M059J (cell line): ENCODE results near the gene CELA2A. TPM values are rescaled to one million over a fixed set of nuclear protein-coding genes. Genes with fewer than 3 reads are reported as not detected.
A peak's percentile ranks its signal among the peaks of the same experiment; 100 is the strongest.
"Not testable (repeated sequence)": the region's sequence is repeated elsewhere in the genome, so short reads cannot be mapped to it uniquely, and the experiment has no call there.

Source experiments
- DNase-seq: peaks from one replicate; pipeline ENCODE4 v3.0.0-alpha.2; 2012; ENCODE audit warnings: low read depth
- total RNA-seq: library from RNA; depleted of rRNA; stranded (reverse); fragments of >200 nt; shearing (Covaris generic); gene quantifications from 2 replicates; pipeline ENCODE4 v1.2.3, GENCODE V29; 2014

Gene CELA2A
- total RNA-seq, 1 experiment from 2014 or later = not detected

DNA sequence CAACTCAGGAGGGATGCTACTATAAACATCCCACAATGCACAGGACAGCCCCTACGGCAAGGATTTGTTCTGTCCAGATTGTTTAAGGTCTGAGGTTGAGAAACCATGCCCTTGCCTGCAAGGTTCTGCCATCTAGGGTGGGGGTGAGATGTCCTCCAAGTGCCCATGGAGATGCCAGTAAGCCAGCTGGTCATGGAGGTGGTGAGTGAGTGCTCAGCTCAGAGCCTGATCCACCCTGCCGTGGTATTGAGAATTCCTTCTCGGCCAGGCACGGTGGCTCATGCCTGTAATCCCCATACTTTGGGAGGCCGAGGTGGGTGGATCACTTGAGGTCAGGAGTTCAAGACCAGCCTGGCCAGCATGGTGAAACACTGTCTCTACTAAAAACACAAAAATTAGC is 31.6 kb upstream of the CELA2A start:
- DNase-seq = no peak

DNA sequence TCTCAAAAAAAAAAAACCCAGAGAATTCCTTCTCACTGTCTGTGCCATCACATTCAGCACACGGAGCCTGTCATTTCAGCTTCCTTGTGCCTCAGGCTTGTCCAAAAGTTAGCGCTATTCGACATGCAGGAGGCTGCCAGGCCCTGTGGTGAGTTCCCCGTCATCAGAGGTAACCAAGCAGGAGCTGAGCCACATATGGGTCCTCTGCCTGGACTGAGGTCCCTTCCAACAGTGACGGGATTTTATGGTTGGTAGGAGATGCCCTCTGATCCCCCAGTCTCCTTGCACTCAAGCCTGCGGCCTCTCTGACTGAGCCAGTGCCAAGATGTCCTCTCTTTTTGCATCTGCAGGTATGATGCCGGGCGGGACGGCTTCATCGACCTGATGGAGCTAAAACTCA is 31.0 kb upstream of the CELA2A start:
- DNase-seq = no peak

DNA sequence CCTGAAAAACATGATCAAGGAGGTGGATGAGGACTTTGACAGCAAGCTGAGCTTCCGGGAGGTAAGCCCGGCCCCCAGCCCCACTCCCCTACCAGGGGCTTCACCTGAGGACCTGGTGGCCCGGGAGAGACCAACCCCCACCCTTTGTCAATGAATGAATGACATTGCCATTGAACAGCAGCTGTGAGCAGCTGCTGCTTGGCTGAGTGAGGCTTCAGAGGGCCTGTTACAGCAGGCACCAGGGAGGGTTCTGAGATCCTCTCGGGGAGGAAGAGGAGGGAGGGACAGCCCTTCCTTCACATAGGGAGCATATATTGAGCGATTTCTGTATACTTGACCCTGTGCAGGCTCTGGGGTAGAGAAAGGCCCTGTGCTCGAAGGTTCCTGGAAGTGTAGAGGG is 30.6 kb upstream of the CELA2A start:
- DNase-seq = no peak

DNA sequence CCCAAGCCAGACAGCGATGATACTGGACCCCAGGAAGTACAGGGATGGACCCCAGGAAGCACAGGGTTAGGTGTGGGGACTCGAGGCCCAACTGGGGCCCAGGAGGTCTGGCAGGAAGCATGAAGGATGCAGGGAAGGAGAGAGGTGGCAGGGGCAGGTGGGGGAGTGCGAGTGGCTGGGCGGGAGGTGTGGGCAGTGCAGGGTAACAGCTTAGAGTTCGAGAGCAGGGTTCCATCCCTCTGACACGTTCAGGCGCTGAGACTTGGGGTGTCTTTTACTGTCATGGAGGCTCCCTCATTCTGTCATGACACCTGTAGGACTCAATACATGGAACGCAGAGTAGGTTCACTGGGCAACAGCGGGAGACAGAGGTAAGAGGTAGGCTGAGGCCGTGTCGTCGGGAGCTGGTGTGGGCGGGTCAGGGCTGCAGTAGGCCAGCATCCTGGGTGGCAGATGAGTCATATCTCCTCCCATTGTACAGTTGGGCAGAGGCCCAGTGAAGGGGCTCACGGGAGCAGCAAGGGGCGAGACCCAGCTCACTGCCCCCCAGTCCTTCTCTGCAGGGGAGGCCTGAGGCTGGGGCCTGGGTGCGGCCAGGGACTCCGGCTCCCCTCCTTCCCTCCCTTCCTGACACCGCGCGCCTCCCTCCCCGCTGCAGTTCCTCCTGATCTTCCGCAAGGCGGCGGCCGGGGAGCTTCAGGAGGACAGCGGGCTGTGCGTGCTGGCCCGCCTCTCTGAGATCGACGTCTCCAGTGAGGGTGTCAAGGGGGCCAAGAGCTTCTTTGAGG is 29.8 kb upstream of the CELA2A start:
- DNase-seq = peak; percentile 43

DNA sequence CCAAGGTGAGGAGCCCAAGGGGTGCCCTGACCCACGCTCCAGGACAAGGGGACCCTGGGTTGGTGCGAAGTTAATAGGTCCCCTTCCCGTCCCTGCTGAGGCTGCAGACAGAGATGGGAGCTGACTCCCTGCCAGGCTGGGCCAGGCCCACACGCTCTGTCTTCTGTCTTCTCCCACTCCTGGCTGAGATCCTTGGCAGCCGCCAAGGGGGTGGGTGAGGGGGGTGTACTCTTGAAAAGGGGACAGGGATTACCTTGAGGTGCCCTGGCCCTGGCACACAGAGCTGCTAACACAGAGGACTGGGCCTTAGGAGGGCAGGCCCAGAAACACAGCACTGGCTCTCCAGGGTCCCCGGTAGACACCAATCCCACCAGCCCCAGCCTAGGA is 29.3 kb upstream of the CELA2A start:
- DNase-seq = no peak

DNA sequence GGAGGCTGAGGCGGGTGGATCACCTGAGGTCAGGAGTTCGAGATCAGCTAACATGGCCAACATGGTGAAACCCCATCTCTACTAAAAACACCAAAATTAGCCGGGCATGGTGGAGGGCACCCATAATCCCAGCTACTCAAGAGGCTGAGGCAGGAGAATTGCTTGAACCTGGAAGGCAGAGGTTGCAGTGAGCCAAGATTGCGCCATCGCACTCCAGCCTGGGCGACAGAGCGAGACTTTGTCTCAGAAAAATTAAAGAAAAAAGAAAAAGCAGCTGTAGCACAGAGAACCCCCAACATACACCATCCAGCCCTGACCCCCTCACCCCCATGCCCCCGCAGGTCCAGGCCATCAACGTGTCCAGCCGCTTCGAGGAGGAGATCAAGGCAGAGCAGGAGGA is 28.3 kb upstream of the CELA2A start:
- DNase-seq = not testable (repeated sequence)

DNA sequence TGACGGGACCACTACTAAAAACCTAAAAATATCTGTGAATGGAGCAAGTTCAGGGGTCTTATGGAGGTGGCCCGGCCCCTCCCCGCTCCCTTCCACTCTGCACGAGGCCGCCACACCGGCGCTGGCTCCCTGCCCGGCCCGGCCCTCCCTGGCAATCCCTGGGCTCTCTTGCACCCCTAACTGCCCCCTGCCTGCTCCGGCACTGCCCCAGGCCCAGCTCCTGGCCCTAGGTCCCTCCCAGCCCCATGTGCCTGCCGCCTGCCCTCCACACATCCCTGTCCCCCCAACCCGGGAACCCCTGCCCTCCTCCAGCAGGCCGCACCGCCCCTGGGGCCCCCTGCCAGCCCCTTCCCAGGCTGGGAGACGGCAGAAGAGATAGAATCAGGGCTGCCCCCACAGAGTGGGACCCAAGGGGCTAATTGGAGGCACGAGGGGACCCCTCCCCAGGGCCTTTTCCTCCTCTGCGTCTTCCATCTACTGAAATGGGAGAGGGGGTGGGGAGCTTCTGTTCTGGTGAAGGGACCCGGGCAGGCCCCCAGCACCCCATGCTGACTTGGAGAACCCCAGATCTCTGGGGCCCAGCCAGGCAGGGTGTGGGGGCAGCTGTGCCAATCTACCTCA is 27.6 kb upstream of the CELA2A start:
- DNase-seq = no peak

DNA sequence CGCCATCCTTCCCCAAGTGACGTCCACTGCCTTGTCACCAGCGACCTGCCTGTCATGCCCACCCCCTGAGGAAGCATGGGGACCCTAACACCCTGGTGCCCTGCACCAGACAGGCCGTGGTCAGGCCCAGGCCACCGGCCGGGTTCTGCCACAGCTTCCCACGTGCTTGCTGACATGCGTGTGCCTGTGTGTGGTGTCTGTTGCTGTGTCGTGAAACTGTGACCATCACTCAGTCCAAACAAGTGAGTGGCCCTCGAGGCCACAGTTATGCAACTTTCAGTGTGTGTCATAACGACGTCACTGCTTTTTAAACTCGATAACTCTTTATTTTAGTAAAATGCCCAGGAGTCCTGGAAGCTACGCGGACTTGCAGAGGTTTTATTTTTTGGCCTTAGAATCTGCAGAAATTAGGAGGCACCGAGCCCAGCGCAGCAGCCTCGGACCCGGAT is 26.8 kb upstream of the CELA2A start:
- DNase-seq = peak; percentile 83

DNA sequence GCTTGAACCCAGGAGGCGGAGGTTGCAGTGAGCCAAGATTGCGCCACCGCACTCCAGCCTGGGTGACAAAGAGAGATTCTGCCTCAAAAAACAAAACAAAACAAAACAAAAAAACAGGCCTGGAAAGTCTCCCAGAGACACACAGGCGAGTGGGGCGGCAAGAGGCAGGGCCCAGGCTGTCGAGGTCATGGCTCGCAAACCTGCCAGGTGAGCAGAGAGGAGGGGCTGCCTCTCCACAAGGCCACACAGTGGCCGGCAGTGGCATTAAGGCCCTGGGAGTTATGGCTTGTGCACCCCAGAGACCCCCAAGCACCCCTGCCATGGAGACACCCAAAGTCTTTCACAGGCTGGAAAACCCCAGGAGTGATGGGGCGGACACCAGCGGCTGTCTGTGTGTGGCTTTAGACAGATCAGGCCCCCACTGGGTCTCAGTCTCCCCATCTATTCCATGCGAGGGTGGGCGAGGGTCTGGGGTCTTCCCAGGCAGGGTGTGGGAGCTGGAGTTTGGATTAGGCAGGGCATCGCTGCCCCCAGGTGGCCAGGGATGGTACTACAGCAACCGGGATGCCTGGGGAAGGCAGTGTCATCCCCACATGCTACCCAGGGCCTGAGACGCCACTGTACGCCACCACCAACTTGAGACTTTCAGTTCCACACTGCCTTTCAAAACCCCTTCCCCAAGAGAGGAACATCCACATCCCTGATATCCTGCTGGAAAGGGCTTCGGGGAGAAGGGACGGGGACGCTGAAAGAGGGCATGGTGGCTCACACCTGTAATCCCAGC is 25.6 kb upstream of the CELA2A start:
- DNase-seq = no peak

DNA sequence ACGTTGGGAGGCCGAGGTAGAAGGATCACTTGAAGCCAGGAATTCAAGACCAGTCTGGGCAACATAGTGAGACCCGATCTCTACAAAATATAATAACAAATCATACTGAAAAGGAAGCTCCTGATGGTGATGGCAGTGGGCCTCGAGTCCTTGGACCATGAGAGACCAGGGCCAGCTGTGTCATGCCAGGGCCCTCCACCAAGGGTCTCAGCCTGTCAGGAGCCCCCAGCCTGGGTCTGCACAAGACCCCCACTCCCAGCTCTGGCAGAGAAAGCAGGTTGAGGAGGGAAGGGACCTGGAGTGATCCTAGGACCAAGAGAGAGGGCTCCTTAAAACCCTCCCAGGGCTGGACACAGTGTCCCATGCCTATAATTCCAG is 25.0 kb upstream of the CELA2A start:
- DNase-seq = no peak

DNA sequence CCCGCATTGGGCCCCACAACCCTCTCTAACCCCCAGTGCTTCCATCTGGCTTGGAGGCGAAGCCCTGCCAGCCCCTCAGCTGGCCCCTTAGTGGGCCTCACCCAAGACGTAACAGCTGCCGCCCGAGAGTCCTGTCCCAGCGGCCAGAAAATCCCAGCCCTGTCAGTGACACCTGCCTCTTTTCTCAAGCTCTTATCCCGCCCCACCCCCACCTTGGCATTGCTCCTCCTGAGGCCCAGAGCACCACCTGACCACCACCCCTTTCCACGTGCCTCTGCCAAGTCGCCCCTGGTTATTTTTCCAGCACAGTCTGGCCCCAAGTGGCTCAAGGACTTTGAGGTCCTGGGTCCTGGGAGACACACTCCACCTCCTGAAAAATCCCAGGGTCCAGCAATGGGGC is 24.2 kb upstream of the CELA2A start:
- no peak for DNase-seq

DNA sequence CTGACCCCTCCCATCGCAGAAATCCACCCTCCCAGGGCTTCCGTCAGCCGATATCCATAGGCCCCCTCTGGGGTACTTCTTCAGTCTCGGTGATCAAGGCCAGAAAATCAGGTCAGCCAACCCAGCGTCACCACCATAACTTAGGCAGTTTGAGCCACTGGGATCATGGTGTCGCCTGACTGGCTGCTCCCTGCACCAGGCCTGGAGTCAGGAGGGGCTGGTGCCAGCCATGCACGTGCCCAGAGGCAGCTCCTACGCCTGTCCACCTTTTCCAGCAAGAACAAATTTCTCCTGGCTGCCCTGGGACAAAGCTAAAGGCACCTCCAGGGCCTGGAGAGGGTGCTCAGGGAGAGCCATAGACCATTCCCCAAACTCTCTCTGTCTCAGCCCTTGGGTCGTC is 23.1 kb upstream of the CELA2A start:
- DNase-seq = no peak

DNA sequence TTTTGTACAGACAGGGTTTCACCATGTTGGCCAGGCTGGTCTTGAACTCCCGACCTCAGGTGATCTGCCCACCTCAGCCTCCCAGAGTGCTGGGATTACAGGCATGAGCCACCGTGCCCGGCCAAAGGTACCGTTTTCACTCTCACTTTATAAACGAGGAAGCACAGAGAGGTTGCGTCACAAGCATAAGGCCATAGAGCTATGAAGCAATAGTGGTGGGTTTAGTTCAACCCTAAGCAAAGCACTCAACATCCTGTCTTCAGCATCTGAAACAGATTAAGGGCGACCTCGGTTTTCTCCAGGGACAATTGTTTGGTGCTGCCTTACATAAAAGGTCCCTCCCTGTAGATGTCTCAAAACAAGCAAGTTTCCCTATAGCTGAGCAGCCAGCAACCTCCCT is 21.8 kb upstream of the CELA2A start:
- not testable (repeated sequence) for DNase-seq

DNA sequence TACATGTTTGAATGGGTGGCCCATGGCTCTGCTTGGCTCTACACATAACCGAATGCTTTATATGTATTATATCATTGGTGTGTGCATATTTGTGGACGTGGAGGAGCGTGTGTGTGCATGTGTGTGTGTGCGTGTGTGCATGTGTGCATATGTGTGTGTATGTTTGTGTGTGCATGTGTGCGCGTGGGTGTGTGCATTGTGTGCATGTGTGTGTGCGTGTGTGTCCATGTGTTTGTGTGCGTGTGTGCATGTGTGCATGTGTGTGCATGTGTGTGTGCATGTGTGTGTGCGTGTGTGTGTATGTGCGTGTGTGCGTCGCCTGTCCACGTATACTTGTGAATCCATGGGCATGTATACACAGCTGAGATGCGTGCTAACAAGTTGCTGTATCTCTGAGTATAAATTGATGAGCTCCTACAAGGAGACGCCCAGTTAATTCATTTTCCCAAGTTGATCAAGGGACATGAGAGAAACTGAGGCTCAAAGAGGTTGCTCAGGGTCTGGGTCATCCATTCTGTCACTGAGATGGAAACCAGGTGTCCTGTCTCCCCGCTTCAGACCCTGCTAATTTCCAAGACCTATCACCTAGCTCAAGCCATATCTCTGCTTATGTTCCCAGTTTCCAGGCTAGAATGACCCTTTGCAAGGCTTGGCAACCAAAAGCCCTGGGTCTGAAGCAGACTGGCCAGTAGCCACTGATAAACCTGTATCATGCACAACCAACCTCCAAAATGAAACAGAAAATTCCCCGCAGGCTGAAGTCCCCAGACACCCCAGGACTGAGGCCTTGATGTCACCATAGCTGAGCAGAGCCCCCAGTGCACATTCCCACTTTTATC is 21.1 kb upstream of the CELA2A start:
- no peak for DNase-seq

DNA sequence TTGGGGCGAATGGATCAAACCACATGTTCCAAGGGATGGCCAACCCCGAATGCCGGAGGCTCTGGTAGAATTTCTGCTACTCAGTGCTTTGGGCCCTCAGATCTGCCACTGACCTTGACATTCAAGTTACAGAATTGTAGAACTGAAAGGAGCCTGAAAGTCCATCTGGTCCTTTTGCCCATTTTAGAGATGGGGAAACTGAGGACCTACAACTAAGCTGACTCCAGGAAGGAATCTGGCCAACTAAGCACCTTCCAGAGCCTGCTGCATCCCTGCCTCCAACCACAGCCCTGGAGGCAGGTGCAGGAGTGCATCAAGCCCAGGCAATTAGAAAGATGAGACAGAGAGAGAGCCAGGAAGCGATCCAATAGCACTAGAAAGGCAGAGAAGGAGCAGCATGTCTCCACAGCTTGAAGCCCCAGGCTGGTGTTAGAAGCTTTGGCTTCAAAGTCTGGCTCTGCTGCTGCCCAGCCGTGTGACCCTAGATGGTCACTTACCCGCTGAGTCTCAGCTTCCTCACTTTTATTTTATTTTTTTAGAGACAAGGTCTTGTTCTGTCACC is 19.6 kb upstream of the CELA2A start:
- DNase-seq = no peak

DNA sequence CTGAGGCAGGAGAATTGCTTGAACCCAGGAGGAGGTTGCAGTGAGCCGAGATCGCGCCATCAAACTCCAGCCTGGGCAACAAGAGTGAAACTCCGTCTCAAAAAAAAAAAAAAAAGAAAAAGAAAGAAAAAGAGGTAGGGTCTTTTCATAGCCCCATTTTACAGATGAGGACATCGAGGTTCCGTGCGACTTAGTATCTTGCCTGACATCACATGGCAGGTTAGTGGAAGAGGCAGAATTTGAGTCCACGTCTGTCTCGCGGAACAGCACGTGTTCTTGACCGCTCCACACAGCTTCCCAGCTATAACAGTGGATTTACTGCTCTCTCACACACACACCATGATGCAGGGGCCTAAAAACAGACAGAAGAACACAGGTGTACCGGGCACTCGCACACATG is 17.2 kb upstream of the CELA2A start:
- no peak for DNase-seq

DNA sequence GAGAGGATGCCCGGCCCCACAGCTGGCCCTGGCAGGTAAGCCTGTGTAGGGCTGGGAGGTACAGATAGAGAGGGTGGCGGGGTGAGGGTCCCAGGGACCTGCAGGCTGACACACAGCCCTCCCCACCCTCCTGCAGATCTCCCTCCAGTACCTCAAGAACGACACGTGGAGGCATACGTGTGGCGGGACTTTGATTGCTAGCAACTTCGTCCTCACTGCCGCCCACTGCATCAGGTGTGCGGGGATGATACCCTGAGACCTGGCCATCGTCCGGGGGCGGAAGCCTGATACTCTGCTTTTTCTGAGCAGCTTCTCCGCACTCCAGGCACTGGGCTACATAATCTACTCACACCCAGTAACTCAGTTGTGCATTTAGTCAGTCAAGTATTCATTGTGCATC is 16.2 kb upstream of the CELA2A start:
- DNase-seq = no peak

DNA sequence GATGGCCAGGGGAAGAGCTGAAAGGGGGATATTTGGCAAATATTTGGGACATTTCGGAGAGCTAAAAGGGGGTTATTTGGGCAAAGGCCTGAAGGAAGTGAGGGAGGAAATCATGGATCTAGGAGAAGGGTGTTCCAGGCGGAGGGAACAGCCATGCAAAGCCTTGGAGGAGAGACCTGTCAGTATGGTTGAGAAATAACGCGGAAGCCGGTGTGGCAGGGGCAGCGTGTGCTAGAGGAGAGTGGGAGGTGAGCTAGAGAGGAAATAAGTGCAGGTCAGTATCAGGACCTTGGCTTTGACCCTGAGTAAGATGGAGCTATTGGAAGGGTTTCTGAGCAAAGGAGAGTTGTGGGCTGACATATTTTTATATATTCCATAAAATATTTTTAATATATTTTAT is 15.3 kb upstream of the CELA2A start:
- DNase-seq = no peak

DNA sequence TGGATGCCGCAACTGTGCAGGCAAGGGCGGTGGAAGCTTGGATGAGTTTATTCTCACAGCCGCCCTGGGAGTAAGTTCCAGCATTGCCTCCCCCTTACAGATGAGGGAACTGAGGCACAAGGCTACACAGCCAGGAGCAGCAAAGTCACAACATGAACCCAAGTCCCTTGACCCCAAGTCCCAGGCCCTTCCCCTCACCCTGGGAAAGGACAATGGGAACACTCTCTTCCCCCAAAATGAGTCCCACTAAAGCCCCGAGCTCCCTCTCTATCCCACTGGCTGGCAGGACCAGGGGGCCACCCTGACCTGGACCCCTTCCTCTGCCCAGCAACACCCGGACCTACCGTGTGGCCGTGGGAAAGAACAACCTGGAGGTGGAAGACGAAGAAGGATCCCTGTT is 14.4 kb upstream of the CELA2A start:
- no peak for DNase-seq

DNA sequence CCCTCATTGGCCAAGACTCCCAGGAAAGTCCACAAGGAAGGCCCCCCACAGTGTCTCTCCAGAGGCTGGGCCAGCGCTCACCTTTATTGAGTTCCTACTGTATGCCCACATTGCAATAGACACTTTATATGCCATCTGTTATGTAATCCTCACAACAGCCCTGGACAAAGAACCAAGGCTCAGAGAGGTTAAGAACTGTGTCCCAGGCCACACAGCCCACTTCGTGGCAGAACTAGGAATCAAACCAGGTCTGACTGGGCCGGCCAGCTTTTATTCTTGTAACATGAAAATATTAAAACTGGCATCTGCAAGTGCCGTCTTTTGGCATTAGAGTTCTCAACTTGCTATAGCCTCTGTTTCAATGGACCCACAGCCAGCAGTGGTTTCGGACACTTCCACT is 13.8 kb upstream of the CELA2A start:
- DNase-seq = no peak

DNA sequence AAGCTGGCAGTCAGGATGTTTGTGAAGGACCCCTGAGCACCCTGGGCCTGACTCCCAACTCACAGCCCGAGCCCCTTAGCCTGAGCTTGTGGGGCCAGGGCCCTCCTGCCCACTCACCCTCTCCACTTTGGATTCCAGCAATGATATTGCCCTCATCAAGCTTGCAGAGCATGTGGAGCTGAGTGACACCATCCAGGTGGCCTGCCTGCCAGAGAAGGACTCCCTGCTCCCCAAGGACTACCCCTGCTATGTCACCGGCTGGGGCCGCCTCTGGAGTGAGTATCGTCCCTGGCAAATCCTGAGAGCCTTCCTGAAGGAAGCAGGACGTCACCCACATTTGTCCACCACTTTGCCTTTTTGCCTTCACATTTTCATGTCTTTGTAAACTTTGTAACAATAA is 13.3 kb upstream of the CELA2A start:
- DNase-seq = no peak
